ENCODE measurements around the gene LIF.

The LIF gene

GRCh38 chr22:30225220-30225927 is 21.2 kb downstream of the LIF start:
- no peak for DNase-seq (ENCODE audit: low read depth)
- TF ChIP-seq CTCF (IDR thresholded peaks at IDR 0.05; ENCODE audit: low read length, missing control alignments) = no peak
- H3K4me3 ChIP-seq (replicated peaks; ENCODE audit: low read depth, low read length) = no peak overlapping the region

GRCh38 chr22:30224161-30224857 is 22.2 kb downstream of the LIF start:
- no peak for TF ChIP-seq CTCF (IDR thresholded peaks at IDR 0.05; ENCODE audit: low read length, missing control alignments)
- DNase-seq (ENCODE audit: low read depth) = no peak
- no peak overlapping the region for H3K4me3 ChIP-seq (replicated peaks; ENCODE audit: low read depth, low read length)

- no peak for TF ChIP-seq CTCF (IDR thresholded peaks at IDR 0.05; ENCODE audit: low read length, missing control alignments)
- no peak for DNase-seq (ENCODE audit: low read depth)
These were observed 23.3 kb downstream of the LIF start for GRCh38 chr22:30223303-30223702.

GRCh38 chr22:30222321-30222720 is 24.2 kb downstream of the LIF start:
- no peak overlapping the region for H3K4me3 ChIP-seq (replicated peaks; ENCODE audit: low read depth, low read length)
- DNase-seq (ENCODE audit: low read depth) = no peak
- no peak for TF ChIP-seq CTCF (IDR thresholded peaks at IDR 0.05; ENCODE audit: low read length, missing control alignments)

More at GRCh38 chr22:30223303-30223702, 23.3 kb downstream of the LIF start:
- no peak overlapping the region for H3K4me3 ChIP-seq (replicated peaks; ENCODE audit: low read depth, low read length)

GRCh38 chr22:30221121-30221992 is 25.2 kb downstream of the LIF start:
- H3K4me3 ChIP-seq (replicated peaks; ENCODE audit: low read depth, low read length) = no peak overlapping the region
- DNase-seq (ENCODE audit: low read depth) = no peak
- TF ChIP-seq CTCF (IDR thresholded peaks at IDR 0.05; ENCODE audit: low read length, missing control alignments) = no peak

GRCh38 chr22:30220338-30221012 is 26.1 kb downstream of the LIF start:
- TF ChIP-seq CTCF (IDR thresholded peaks at IDR 0.05; ENCODE audit: low read length, missing control alignments) = no peak
- no peak overlapping the region for H3K4me3 ChIP-seq (replicated peaks; ENCODE audit: low read depth, low read length)

More at GRCh38 chr22:30220338-30221012, 26.1 kb downstream of the LIF start:
- no peak for DNase-seq (ENCODE audit: low read depth)

Data from fibroblast of pulmonary artery (primary cell).